Prostate gland (tissue), 2 donors: ENCODE data around the gene GPX4.

Experiments used
- POLR2A ChIP-seq: fragments of 450-650 bp; IDR thresholded peaks from one replicate; pipeline ENCODE4 v1.6.1; 2016; ENCODE audit warnings: antibody characterized with exemption, mild to moderate bottlenecking
- POLR2AphosphoS5 ChIP-seq: sonication (generic); formaldehyde crosslinking; IDR thresholded peaks from one replicate; pipeline ENCODE4 v1.6.1; 2017; ENCODE audit warnings: antibody characterized with exemption
- TF ChIP-seq, protein P1 (sequence below), 4 experiments: fragments of 200-600 bp in 2 of 4; fragments of 450-650 bp in 2 of 4; sonication (generic) in 2 of 4; IDR thresholded peaks; 1 replicate in 3 of 4; 2 replicates in 1 of 4; pipeline ENCODE4 v1.5.1; 2016 to 2019; ENCODE audit warnings: antibody characterized with exemption in 4 of 4, mild to moderate bottlenecking in 2 of 4, moderate library complexity in 2 of 4

DNA sequence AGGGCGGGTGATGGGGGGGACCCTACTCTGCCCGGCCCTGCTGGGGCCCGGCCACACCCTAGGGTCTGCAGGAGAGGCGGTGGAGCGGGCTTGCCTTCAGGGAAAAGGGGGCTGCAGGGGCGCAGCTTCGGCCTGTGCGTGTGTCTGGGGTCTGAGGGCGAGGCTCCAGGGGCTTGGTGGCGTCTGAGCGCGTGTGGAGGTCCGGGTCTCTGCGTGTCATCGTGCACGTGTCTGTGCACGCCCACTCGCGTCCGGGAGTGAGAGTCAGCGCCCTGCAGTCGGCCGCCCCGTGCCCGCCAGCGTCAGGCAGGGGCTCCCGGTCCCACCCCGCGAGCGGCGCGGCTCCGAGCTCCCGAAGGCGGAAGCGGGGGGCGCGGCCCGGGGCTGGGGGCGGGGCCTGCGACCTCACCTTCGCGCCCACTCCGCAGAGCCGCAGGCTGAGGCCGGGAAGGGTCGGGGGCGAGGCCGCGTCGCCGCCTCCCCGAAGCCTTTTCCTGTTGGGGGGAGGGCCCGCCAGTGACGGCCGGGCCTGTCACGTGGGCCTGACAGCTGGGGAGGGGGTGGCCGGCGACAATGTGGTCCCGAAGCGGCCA is 37.0 kb upstream of the GPX4 start, which contains the start of gene ARHGAP45:
- TF ChIP-seq, protein P1, sequence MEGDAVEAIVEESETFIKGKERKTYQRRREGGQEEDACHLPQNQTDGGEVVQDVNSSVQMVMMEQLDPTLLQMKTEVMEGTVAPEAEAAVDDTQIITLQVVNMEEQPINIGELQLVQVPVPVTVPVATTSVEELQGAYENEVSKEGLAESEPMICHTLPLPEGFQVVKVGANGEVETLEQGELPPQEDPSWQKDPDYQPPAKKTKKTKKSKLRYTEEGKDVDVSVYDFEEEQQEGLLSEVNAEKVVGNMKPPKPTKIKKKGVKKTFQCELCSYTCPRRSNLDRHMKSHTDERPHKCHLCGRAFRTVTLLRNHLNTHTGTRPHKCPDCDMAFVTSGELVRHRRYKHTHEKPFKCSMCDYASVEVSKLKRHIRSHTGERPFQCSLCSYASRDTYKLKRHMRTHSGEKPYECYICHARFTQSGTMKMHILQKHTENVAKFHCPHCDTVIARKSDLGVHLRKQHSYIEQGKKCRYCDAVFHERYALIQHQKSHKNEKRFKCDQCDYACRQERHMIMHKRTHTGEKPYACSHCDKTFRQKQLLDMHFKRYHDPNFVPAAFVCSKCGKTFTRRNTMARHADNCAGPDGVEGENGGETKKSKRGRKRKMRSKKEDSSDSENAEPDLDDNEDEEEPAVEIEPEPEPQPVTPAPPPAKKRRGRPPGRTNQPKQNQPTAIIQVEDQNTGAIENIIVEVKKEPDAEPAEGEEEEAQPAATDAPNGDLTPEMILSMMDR (IDR thresholded peaks at IDR 0.05), result no peak
- TF ChIP-seq POLR2A (no peak), POLR2AphosphoS5 (no peak)
